Epithelial cell of proximal tubule (primary cell): ENCODE results near the gene MMP28. TPM values are rescaled to one million over a fixed set of nuclear protein-coding genes. Genes with fewer than 3 reads are reported as not detected.

ENCODE experiments used
- DNase-seq: peaks from one replicate; pipeline ENCODE4 v3.0.0-alpha.2; 2011; ENCODE audit warnings: low read depth
- H3K4me3 ChIP-seq: 2 replicates; pipeline ENCODE4 v1.5.1; 2011; ENCODE audit warnings: low read depth, mild to moderate bottlenecking, low read length
- total RNA-seq: library from RNA; depleted of rRNA; stranded (reverse); fragments of >200 nt; gene quantifications from 2 replicates; pipeline ENCODE4 v1.2.3, GENCODE V29; 2015
- TF ChIP-seq, protein P1 (sequence below): conservative IDR thresholded peaks from 2 replicates; pipeline ENCODE4 v1.5.1; 2012; ENCODE audit warnings: low read depth, mild to moderate bottlenecking, low read length

MMP28 gene
- total RNA-seq, 1 donor from 2014 or later, result not detected

GRCh38 chr17:35766903-35767510 lies 28.4 kb downstream of the MMP28 start:
- DNase-seq, result no peak
- TF ChIP-seq, protein P1, sequence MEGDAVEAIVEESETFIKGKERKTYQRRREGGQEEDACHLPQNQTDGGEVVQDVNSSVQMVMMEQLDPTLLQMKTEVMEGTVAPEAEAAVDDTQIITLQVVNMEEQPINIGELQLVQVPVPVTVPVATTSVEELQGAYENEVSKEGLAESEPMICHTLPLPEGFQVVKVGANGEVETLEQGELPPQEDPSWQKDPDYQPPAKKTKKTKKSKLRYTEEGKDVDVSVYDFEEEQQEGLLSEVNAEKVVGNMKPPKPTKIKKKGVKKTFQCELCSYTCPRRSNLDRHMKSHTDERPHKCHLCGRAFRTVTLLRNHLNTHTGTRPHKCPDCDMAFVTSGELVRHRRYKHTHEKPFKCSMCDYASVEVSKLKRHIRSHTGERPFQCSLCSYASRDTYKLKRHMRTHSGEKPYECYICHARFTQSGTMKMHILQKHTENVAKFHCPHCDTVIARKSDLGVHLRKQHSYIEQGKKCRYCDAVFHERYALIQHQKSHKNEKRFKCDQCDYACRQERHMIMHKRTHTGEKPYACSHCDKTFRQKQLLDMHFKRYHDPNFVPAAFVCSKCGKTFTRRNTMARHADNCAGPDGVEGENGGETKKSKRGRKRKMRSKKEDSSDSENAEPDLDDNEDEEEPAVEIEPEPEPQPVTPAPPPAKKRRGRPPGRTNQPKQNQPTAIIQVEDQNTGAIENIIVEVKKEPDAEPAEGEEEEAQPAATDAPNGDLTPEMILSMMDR, result peak; percentile 80
- H3K4me3 ChIP-seq, result no peak overlapping the region

DNA sequence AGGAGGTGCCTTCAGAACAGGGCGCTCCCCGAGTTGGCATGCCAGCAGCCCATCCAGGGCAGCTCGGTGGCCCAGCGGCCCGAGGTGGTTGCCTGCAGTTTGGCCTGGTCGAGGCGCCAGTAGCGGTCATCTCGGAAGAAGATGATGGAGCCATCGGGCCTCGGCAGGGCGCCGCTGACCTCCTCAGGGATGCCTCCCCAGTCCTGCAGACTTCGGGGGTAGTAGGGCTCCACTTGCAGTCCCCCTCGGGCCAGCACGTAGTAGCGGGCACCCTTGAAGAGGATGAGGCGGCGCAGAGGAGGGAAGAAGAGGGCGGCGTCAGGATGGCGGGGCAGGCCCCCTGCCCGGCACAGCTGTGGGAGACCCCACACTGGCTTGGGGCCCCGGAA lies 29.0 kb downstream of the MMP28 start:
- TF ChIP-seq, protein P1, result no peak
- no peak overlapping the region for H3K4me3 ChIP-seq
- no peak for DNase-seq

DNA sequence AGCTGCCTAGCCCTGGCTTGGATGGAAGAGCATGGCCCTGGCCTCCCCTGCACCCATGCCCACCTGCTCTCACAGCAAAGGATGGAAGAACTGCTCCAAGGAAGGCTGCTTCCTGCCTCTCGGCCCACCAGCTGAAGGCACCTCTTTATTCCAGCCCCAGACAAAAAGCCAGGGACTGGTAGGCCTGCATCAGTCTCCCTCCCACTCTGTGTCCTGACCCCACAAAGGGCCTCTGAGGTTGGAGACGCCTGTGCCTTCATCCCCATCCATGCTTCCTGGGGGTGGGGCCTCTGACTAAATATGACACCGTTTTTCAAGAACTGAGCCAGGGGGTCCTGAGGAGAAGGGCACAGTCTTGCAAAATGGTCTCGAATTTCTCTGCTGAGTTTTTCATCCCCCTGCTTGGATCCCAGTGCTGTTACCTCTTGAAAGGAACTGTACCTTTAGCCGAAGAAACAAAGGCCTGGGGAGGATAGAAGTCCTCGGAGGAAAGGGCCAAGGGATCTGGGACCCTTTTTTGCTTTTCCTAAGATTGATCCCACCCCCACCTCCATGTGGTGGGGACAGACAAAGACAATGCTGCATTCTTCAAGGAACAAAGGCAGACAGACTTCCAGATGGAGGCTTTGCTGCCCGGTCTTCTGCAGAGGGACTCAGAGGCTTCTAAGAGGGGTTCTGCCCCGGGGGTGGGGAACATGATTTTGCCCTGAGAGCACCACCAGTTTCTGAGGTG lies 29.5 kb downstream of the MMP28 start:
- TF ChIP-seq, protein P1, result no peak
- no peak for DNase-seq

GRCh38 chr17:35765086-35765710 lies 30.2 kb downstream of the MMP28 start:
- TF ChIP-seq, protein P1, result no peak
- no peak overlapping the region for H3K4me3 ChIP-seq
- no peak for DNase-seq

More for the DNA sequence above, 29.5 kb downstream of the MMP28 start:
- H3K4me3 ChIP-seq, result no peak overlapping the region

GRCh38 chr17:35764123-35764991 lies 31.1 kb downstream of the MMP28 start:
- peak overlapping the region; percentile 65 for H3K4me3 ChIP-seq
- DNase-seq, result no peak
- TF ChIP-seq, protein P1, result peak; percentile 75

- TF ChIP-seq, protein P1, result no peak
- DNase-seq, result no peak
- H3K4me3 ChIP-seq, result peak overlapping the region; percentile 65
Observed at GRCh38 chr17:35763767-35764122, 31.7 kb downstream of the MMP28 start.
